Neutrophil (primary cell): Measurements from ENCODE around the gene SLX9.
A peak's percentile ranks its signal among the peaks of the same experiment; 100 is the strongest.

Source experiments
- H3K27ac ChIP-seq: fragments of 200-600 bp; sonication (generic); 2 replicates; pipeline ENCODE4 v1.5.1; 2016; ENCODE audit warnings: mild to moderate bottlenecking, moderate library complexity
- H3K27me3 ChIP-seq: fragments of 200-600 bp; sonication (generic); 2 replicates; pipeline ENCODE4 v1.6.0; 2016; ENCODE audit warnings: mild to moderate bottlenecking
- H3K36me3 ChIP-seq: fragments of 200-600 bp; sonication (generic); 2 replicates; pipeline ENCODE4 v1.5.1; 2017
- H3K4me1 ChIP-seq, 2 experiments: fragments of 200-600 bp in 1 of 2; sonication (generic) in 1 of 2; 1 replicate in 1 of 2; 2 replicates in 1 of 2; pipeline versions ENCODE4 v1.5.1 to v1.6.1; 2013 to 2016; ENCODE audit warnings: low read depth in 1 of 2, low read length in 1 of 2, mild to moderate bottlenecking in 1 of 2, moderate library complexity in 1 of 2; ENCODE audit not compliant: control insufficient read depth in 1 of 2, insufficient read depth in 1 of 2
- H3K4me3 ChIP-seq, 2 experiments: fragments of 200-600 bp in 1 of 2; sonication (generic) in 1 of 2; 1 replicate in 1 of 2; 2 replicates in 1 of 2; pipeline ENCODE4 v1.5.1; 2013 to 2016; ENCODE audit warnings: low read depth in 1 of 2, low read length in 1 of 2, mild to moderate bottlenecking in 1 of 2, moderate library complexity in 1 of 2
- H3K9me3 ChIP-seq: fragments of 200-600 bp; sonication (generic); 2 replicates; pipeline ENCODE4 v1.5.1; 2016
- CTCF ChIP-seq: fragments of 200-600 bp; sonication (generic); IDR thresholded peaks from 2 replicates; pipeline ENCODE4 v1.5.1; 2016; ENCODE audit warnings: antibody characterized with exemption

The SLX9 gene

GRCh38 chr21:44939532-44940115, at the start of gene SLX9:
Gene SLX9 (plus strand): TSS chr21:44940029. CDS start chr21:44940058, 29 bp downstream.
- peaks cover 11% of the 10 kb centered on the region for H3K36me3 ChIP-seq
- H3K4me3 ChIP-seq = peak within 1 kb of the TSS; percentile 60 to 83
- H3K4me1 ChIP-seq = peaks cover 16 to 18% of the 10 kb centered on the region in 2 experiments
- H3K27ac ChIP-seq = peak within 1 kb of the TSS; percentile 61
- H3K27me3 ChIP-seq = no peaks in the 10 kb centered on the region
- TF ChIP-seq CTCF = peak; percentile 14
- no peaks in the 10 kb centered on the region for H3K9me3 ChIP-seq

GRCh38 chr21:44890338-44890931, 49.4 kb upstream of the SLX9 start:
- peak overlapping the region; percentile 93 for H3K27ac ChIP-seq
- TF ChIP-seq CTCF = no peak
- H3K27me3 ChIP-seq = no peaks in the 10 kb centered on the region
- peaks cover 99% of the 10 kb centered on the region for H3K36me3 ChIP-seq
- no peak overlapping the region for H3K4me3 ChIP-seq
- H3K4me1 ChIP-seq = peaks cover 7 to 9% of the 10 kb centered on the region in 2 experiments
- H3K9me3 ChIP-seq = no peaks in the 10 kb centered on the region

- H3K9me3 ChIP-seq = no peaks in the 10 kb centered on the region
- H3K4me3 ChIP-seq = no peak overlapping the region
- peak overlapping the region; percentile 93 for H3K27ac ChIP-seq
- H3K36me3 ChIP-seq = peaks cover 99% of the 10 kb centered on the region
- H3K4me1 ChIP-seq = peaks cover 7 to 9% of the 10 kb centered on the region in 2 experiments
- no peaks in the 10 kb centered on the region for H3K27me3 ChIP-seq
- no peak for TF ChIP-seq CTCF
These were observed 48.8 kb upstream of the SLX9 start for GRCh38 chr21:44890961-44891541.

GRCh38 chr21:44891631-44892031, 48.2 kb upstream of the SLX9 start:
- H3K4me1 ChIP-seq = peaks cover 7 to 9% of the 10 kb centered on the region in 2 experiments
- peaks cover 99% of the 10 kb centered on the region for H3K36me3 ChIP-seq
- H3K4me3 ChIP-seq = no peak overlapping the region
- H3K27me3 ChIP-seq = no peaks in the 10 kb centered on the region
- no peaks in the 10 kb centered on the region for H3K9me3 ChIP-seq
- peak overlapping the region; percentile 93 for H3K27ac ChIP-seq
- no peak for TF ChIP-seq CTCF

GRCh38 chr21:44892095-44892494, 47.7 kb upstream of the SLX9 start:
- Histone ChIP-seq H3K9me3 (no peaks in the 10 kb centered on the region), H3K27ac (peak overlapping the region; percentile 93), H3K4me3 (no peak overlapping the region), H3K36me3 (peaks cover 99% of the 10 kb centered on the region), H3K27me3 (no peaks in the 10 kb centered on the region), H3K4me1 (peaks cover 7 to 9% of the 10 kb centered on the region in 2 experiments)
- TF ChIP-seq CTCF = no peak
